ENCODE measurements around the gene KRT38. TPM values are rescaled to one million over a fixed set of nuclear protein-coding genes. Genes with fewer than 3 reads are reported as not detected.

Gene KRT38
- total RNA-seq, 4 donors from 2014 or later = not detected

DNA sequence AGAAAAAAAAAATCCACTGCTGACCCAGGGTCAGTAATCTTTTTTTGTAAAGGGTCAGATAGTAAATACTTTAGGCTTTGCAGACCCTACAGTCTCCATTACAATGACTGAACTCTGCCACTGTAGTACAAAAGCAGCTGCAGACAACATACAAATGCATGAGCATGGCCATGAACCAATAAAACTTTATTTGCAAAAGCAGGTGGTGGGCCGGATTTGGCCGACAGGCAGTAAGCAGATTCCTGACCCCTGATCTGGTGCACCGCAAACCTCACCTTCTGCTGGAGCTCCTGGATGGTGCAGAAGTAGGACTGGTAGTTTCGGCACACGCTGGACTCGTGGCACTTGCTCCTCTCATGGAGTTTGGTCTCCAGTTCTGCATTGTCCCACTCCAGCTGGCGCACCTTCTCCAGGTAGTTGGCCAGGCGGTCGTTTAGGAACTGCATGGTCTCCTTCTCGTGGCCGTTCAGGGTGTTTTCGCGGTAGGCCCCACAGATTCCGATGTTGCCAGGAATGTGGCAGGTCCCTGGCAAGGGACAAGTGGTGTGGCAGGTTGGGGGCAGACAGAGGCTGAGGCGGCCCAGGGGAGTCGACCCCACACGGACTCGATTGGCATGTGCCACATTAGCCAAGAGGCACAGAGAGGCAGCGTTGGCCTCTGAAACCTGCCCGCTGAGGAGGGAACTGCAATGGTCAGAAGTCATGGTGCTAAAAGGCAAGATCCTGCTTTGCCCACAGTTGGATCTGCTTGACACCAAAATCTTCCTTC is 29.5 kb downstream of the KRT38 start:
- Histone ChIP-seq H3K4me3 (no peak overlapping the region), H3K4me1 (no peaks in the 10 kb centered on the region), H3K36me3 (no peaks in the 10 kb centered on the region), H3K9me3 (no peaks in the 10 kb centered on the region), H3K27ac (no peak overlapping the region), H3K27me3 (no peaks in the 10 kb centered on the region)
- TF ChIP-seq POLR2A (IDR thresholded peaks at IDR 0.05) = no peak
- TF ChIP-seq, protein P1, sequence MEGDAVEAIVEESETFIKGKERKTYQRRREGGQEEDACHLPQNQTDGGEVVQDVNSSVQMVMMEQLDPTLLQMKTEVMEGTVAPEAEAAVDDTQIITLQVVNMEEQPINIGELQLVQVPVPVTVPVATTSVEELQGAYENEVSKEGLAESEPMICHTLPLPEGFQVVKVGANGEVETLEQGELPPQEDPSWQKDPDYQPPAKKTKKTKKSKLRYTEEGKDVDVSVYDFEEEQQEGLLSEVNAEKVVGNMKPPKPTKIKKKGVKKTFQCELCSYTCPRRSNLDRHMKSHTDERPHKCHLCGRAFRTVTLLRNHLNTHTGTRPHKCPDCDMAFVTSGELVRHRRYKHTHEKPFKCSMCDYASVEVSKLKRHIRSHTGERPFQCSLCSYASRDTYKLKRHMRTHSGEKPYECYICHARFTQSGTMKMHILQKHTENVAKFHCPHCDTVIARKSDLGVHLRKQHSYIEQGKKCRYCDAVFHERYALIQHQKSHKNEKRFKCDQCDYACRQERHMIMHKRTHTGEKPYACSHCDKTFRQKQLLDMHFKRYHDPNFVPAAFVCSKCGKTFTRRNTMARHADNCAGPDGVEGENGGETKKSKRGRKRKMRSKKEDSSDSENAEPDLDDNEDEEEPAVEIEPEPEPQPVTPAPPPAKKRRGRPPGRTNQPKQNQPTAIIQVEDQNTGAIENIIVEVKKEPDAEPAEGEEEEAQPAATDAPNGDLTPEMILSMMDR (IDR thresholded peaks at IDR 0.05) = no peak
- no peak for DNase-seq

DNA sequence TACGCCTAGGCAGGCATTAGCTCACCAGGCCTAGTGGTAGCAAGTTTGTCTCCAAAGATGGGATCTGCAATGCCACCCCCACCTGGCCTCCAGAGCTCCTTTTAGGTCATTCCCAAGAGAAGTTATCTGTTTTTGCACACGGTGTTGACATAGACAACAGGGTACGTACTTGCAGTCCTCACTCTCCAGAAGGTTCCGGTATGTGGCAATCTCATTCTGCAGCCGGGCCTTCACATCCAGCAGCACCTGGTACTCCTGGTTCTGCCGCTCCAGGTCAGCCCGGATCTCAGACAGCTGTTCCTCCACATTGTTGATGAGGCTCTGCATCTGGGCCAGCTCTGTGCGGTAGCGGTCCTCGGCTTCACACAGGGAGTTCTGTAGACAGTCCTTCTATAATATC is 33.6 kb downstream of the KRT38 start:
- no peaks in the 10 kb centered on the region for H3K27me3 ChIP-seq
- no peak overlapping the region for H3K27ac ChIP-seq
- H3K4me3 ChIP-seq = no peak overlapping the region
- no peak for DNase-seq
- no peak for TF ChIP-seq POLR2A (IDR thresholded peaks at IDR 0.05)
- TF ChIP-seq, protein P1 (IDR thresholded peaks at IDR 0.05) = no peak
- H3K4me1 ChIP-seq = no peaks in the 10 kb centered on the region
- no peaks in the 10 kb centered on the region for H3K36me3 ChIP-seq
- H3K9me3 ChIP-seq = no peaks in the 10 kb centered on the region

DNA sequence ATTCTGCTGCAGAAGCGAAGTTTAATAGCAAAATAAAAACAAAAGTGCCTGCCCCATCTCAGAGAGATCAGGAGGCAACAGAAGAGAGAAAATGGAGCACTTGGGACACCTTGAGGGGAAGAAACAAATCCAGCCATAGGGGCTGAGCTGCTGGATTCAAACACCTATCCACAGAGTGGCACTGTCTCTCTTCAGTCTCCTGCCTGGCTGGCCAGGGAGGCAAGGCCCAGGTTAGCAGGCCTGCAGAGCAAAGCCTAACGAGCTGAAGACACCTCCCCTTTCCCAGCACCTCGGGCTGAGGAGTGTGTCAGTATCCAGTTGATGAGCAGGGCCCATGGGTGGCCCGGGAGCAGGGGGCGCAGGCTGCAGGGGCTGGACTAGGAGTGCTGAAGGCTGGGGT is 34.6 kb downstream of the KRT38 start:
- Histone ChIP-seq H3K4me1 (no peaks in the 10 kb centered on the region), H3K36me3 (no peaks in the 10 kb centered on the region), H3K27ac (no peak overlapping the region), H3K27me3 (no peaks in the 10 kb centered on the region), H3K4me3 (no peak overlapping the region), H3K9me3 (no peaks in the 10 kb centered on the region)
- no peak for TF ChIP-seq POLR2A (IDR thresholded peaks at IDR 0.05)
- TF ChIP-seq, protein P1 (IDR thresholded peaks at IDR 0.05) = no peak
- DNase-seq = no peak

DNA sequence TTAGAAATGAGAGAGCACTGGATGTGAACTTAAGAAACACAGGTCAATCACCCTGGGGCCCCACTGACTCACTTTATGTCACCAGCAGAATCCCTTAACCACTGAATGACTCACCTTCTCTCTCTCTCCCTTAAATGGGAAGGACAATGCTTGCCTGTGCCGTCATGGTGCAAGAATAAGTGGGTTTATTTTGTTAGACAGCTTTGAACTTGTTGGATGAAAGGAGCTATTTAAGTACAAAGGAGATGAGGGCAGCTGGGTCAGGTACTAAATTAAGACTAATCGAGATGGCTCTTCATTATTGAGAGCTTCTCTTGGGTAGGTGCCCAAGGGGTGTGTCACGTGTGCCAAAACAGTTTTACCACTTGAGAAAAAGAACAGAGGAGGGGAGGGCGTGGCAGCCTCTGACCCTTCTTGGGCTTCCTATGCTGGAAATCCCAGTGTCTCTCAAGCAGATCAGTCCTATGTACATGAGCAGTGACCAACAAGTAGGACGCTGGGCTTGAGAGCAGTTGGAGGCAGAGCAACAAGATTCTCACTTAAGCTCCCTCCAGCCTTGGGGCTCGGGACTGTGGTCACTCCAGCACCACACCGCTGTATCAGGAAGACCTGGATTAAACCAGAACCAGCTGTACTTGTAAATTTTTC is 36.6 kb downstream of the KRT38 start:
- DNase-seq = no peak
- H3K27ac ChIP-seq = no peak overlapping the region

DNA sequence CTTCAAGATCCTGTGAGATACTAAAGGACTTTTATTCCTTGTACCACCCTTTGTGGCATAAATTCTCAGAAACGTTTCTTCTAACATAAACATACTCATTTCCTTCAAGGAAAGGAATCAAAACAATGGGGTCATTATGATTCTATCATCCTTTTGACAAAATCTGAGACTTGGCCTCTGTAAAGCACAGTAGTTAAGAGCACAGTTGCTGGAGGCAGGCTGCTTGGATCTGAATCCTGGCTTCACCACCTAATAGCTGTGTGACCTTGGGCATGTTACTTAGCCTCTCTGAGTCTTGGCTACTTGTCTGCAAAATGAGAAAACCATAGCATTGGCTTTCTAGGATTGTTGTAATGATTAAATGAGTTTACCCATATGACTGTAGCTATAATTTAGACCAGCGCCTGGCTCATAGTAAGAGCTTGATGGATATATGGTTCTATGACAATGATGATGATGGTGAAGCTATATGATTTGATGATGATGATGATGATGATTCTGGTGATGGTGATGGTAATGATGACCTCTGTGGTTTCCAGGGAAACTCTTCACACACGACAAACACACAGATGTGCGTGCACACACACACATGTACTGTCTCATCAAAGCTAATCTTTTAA is 37.3 kb downstream of the KRT38 start:
- TF ChIP-seq POLR2A (IDR thresholded peaks at IDR 0.05) = no peak
- TF ChIP-seq, protein P1 (IDR thresholded peaks at IDR 0.05) = no peak
- Histone ChIP-seq H3K27me3 (no peaks in the 10 kb centered on the region), H3K9me3 (no peaks in the 10 kb centered on the region), H3K4me1 (no peaks in the 10 kb centered on the region), H3K4me3 (no peak overlapping the region), H3K36me3 (no peaks in the 10 kb centered on the region), H3K27ac (no peak overlapping the region)
- no peak for DNase-seq

More for the DNA sequence above, 36.6 kb downstream of the KRT38 start:
- TF ChIP-seq, protein P1 (IDR thresholded peaks at IDR 0.05) = no peak
- TF ChIP-seq POLR2A (IDR thresholded peaks at IDR 0.05) = no peak
- Histone ChIP-seq H3K4me3 (no peak overlapping the region), H3K4me1 (no peaks in the 10 kb centered on the region), H3K36me3 (no peaks in the 10 kb centered on the region), H3K9me3 (no peaks in the 10 kb centered on the region), H3K27me3 (no peaks in the 10 kb centered on the region)
